ENCODE measurements around the gene AAR2. TPM values are rescaled to one million over a fixed set of nuclear protein-coding genes. Genes with fewer than 3 reads are reported as not detected.

AAR2 gene
- polyA plus RNA-seq, 1 of the 3 experiments (the other 2 are of a cell fraction) = 17.4 TPM

- TF ChIP-seq, protein P1, sequence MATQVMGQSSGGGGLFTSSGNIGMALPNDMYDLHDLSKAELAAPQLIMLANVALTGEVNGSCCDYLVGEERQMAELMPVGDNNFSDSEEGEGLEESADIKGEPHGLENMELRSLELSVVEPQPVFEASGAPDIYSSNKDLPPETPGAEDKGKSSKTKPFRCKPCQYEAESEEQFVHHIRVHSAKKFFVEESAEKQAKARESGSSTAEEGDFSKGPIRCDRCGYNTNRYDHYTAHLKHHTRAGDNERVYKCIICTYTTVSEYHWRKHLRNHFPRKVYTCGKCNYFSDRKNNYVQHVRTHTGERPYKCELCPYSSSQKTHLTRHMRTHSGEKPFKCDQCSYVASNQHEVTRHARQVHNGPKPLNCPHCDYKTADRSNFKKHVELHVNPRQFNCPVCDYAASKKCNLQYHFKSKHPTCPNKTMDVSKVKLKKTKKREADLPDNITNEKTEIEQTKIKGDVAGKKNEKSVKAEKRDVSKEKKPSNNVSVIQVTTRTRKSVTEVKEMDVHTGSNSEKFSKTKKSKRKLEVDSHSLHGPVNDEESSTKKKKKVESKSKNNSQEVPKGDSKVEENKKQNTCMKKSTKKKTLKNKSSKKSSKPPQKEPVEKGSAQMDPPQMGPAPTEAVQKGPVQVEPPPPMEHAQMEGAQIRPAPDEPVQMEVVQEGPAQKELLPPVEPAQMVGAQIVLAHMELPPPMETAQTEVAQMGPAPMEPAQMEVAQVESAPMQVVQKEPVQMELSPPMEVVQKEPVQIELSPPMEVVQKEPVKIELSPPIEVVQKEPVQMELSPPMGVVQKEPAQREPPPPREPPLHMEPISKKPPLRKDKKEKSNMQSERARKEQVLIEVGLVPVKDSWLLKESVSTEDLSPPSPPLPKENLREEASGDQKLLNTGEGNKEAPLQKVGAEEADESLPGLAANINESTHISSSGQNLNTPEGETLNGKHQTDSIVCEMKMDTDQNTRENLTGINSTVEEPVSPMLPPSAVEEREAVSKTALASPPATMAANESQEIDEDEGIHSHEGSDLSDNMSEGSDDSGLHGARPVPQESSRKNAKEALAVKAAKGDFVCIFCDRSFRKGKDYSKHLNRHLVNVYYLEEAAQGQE (IDR thresholded peaks at IDR 0.05; ENCODE audit: low read depth, low read length) = no peak
- no peak for TF ChIP-seq ZBTB33 (IDR thresholded peaks at IDR 0.05; ENCODE audit: borderline replicate concordance, low read depth)
- TF ChIP-seq TEAD4 (IDR thresholded peaks at IDR 0.05; ENCODE audit: borderline replicate concordance, insufficient read depth) = no peak
- no peak for TF ChIP-seq RAD21 (IDR thresholded peaks at IDR 0.05; ENCODE audit: low read length)
Observed at GRCh38 chr20:36225666-36226065, 10.6 kb upstream of the AAR2 start (continued).

- 83% methylated on average over 6 of the region's 6 CpGs for WGBS (ENCODE audit: low lambda C conversion rate)
- Histone ChIP-seq H3K4me2 (no peak overlapping the region), H3K9me3 (no peaks in the 10 kb centered on the region), H3K9ac (no peak overlapping the region), H3K4me1 (ENCODE audit: control insufficient read depth in 1 of 2, insufficient read depth in 2 of 2, low read depth in 1 of 2, low read length in 1 of 2) (no peaks in the 10 kb centered on the region), H3K27me3 (ENCODE audit: insufficient read depth) (no peaks in the 10 kb centered on the region), H3K79me2 (ENCODE audit: insufficient read depth) (no peaks in the 10 kb centered on the region), H3K4me3 (ENCODE audit: low read depth in 2 of 2, low read length in 1 of 2) (no peak overlapping the region), H3K36me3 (replicated peaks in 1 of 2; ENCODE audit: control insufficient read depth in 1 of 2, insufficient read depth in 2 of 2, low read length in 1 of 2) (peaks cover 5 to 15% of the 10 kb centered on the region in 2 experiments), H3K27ac (ENCODE audit: low read depth in 2 of 2, low read length in 1 of 2) (no peak overlapping the region), H3F3A (replicated peaks; ENCODE audit: insufficient read depth) (no peaks in the 10 kb centered on the region), H2AFZ (ENCODE audit: low read depth) (no peak overlapping the region), H3K9me2 (no peaks in the 10 kb centered on the region), H4K20me1 (ENCODE audit: insufficient read depth) (no peaks in the 10 kb centered on the region)
- POLR2A ChIA-PET = no interaction called here
- TF ChIP-seq JUND (IDR thresholded peaks at IDR 0.05) (no peak), RFX5 (IDR thresholded peaks at IDR 0.05; ENCODE audit: low read length) (no peak)
- no peak for DNase-seq
- CTCF ChIA-PET = interaction anchor here (1.8 to 3.0 kb wide), 2 partner anchors 10 to 211 kb away, joined by 4 to 15 read pairs; no protein-coding TSS in a partner anchor
Observed at GRCh38 chr20:36228770-36229169, 7.5 kb upstream of the AAR2 start.

- Histone ChIP-seq H4K20me1 (ENCODE audit: insufficient read depth) (no peaks in the 10 kb centered on the region), H3K79me2 (ENCODE audit: insufficient read depth) (no peaks in the 10 kb centered on the region), H3K4me3 (ENCODE audit: low read depth in 2 of 2, low read length in 1 of 2) (no peak overlapping the region), H2AFZ (ENCODE audit: low read depth) (no peak overlapping the region), H3K9ac (no peak overlapping the region), H3K4me1 (ENCODE audit: control insufficient read depth in 1 of 2, insufficient read depth in 2 of 2, low read depth in 1 of 2, low read length in 1 of 2) (no peaks in the 10 kb centered on the region), H3K27ac (ENCODE audit: low read depth in 2 of 2, low read length in 1 of 2) (no peak overlapping the region), H3K9me2 (no peaks in the 10 kb centered on the region), H3K36me3 (replicated peaks in 1 of 2; ENCODE audit: control insufficient read depth in 1 of 2, insufficient read depth in 2 of 2, low read length in 1 of 2) (peaks cover 5 to 15% of the 10 kb centered on the region in 2 experiments), H3K27me3 (ENCODE audit: insufficient read depth) (no peaks in the 10 kb centered on the region), H3F3A (replicated peaks; ENCODE audit: insufficient read depth) (no peaks in the 10 kb centered on the region), H3K9me3 (no peaks in the 10 kb centered on the region), H3K4me2 (no peak overlapping the region)
- WGBS (ENCODE audit: low lambda C conversion rate) = 80% methylated on average over 3 of the region's 3 CpGs
- ChIA-PET CTCF (interaction anchor here (1.3 to 1.7 kb wide), 2 partner anchors 14 to 209 kb away, joined by 3 to 5 read pairs; no protein-coding TSS in a partner anchor), POLR2A (no interaction called here)
- no peak for DNase-seq
- TF ChIP-seq RAD21 (IDR thresholded peaks at IDR 0.05; ENCODE audit: low read length) (no peak), PBX3 (IDR thresholded peaks at IDR 0.05) (no peak), NFIC (IDR thresholded peaks at IDR 0.05; ENCODE audit: borderline replicate concordance) (no peak), ZBTB33 (IDR thresholded peaks at IDR 0.05; ENCODE audit: borderline replicate concordance, low read depth) (no peak), EZH2phosphoT487 (IDR thresholded peaks at IDR 0.05; ENCODE audit: borderline replicate concordance, low read depth) (no peak), RFX5 (IDR thresholded peaks at IDR 0.05; ENCODE audit: low read length) (no peak), YY1 (IDR thresholded peaks at IDR 0.05; ENCODE audit: low read depth) (no peak), GABPA (IDR thresholded peaks at IDR 0.05; ENCODE audit: low read depth) (no peak), FOSL2 (IDR thresholded peaks at IDR 0.05; ENCODE audit: borderline replicate concordance, low read depth) (no peak), CTCF (IDR thresholded peaks at IDR 0.05) (no peak), GATA2 (CRISPR knock-in tag; IDR thresholded peaks at IDR 0.05) (no peak)
Observed at GRCh38 chr20:36230019-36230418, 6.3 kb upstream of the AAR2 start.

All from SK-N-SH (cell line).